OCI-M2 (cell line): ENCODE results near the gene ZNF324B.
"Not testable (repeated sequence)": the region's sequence is repeated elsewhere in the genome, so short reads cannot be mapped to it uniquely, and the experiment has no call there.

ENCODE experiments used
- DNase-seq: peaks from one replicate; lab custom pipeline; 2025; ENCODE audit not compliant: unreplicated experiment; lab: John Stamatoyannopoulos, UW

The ZNF324B gene

DNA sequence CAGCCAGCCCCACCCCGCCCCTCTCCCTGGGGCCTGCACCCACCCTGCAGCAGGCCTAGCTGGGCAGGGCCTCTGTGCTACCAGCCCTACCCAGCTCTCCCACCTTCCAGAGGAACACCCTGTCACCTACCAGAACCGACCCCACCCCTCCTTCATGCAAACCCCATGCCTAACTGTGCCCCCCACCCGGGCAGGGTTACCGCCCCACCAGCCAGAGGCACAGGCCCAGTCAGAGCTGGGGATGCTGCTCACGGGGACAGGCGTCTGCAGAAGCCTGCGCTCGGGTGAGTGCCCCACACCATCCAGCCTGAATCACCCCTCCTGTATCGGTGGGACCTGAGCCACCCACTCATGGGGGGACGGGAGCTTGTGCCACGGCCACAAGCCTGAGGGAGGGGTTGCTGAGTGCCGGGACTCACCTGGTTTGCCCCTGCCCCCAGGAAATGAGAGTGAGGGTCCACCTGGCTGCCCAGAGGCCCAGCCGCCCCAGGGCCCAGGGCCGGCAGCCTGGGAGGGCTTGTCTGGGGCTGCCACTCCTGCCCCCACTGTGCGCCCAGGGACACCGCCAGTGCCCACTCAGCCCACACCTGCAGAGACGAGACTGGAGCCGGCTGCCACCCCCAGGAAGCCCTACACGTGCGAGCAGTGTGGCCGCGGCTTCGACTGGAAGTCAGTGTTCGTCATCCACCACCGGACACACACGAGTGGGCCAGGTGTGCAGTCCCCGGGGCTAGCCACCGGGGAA, 28.5 kb downstream of the ZNF324B start:
- DNase-seq: no peak

DNA sequence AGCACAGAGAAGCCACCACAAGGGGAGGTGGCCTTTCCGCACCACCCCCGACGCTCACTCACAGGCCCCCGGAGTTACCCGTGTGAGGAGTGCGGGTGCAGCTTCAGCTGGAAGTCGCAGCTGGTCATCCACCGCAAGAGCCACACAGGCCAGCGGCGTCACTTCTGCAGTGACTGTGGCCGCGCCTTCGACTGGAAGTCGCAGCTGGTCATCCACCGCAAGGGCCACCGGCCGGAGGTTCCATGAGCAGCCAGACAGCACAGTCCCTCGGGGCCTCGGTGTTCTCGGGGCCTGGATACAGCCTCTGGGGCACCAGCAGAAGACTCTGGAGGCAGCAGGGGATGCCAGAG, 29.0 kb downstream of the ZNF324B start:
- no peak for DNase-seq

DNA sequence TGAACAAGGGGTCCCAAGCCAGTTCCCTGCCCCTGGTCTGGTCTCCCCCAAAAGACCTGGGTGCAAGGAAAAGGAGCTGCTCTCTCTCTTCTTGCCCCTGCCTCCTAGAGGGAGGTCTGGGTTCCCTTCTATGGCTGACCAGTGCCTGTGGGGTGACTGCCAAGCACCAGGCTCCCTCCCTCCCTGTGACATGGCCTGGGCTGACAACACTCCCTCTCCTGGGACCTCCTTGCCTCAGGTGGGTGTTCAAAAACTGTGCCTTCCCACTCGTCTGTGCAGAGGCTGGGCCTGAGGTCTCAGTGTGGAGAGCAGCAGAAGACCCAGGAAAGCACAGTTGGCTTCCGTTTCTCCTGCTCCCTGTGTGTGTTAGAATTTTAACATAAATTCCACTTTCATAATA, 29.4 kb downstream of the ZNF324B start:
- no peak for DNase-seq

GRCh38 chr19:58482372-58482771, 30.9 kb downstream of the ZNF324B start:
- no peak for DNase-seq

- no peak for DNase-seq
These were observed 32.4 kb downstream of the ZNF324B start for GRCh38 chr19:58483776-58484175.

DNA sequence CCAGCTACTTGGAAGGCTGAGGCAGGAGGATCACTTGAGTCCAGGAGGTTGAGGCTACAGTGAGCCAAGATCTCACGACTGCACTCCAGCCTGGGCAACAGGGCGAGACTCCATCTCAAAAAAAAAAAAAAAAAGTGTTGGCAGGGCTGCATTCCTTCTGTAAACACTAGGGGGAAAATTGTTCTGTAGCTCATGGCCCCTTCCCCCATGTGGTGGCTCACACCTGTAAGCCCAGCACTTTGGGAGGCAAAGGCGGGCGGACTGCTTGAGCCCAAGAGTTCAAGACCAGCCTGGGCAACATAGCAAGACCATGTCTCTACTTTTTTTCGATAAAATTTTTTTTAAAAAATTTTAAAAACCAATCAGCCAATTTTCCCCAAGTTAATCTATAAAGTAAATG, 32.9 kb downstream of the ZNF324B start:
- DNase-seq: not testable (repeated sequence)

- DNase-seq: no peak
These were observed 40.0 kb downstream of the ZNF324B start for GRCh38 chr19:58491393-58491792.

DNA sequence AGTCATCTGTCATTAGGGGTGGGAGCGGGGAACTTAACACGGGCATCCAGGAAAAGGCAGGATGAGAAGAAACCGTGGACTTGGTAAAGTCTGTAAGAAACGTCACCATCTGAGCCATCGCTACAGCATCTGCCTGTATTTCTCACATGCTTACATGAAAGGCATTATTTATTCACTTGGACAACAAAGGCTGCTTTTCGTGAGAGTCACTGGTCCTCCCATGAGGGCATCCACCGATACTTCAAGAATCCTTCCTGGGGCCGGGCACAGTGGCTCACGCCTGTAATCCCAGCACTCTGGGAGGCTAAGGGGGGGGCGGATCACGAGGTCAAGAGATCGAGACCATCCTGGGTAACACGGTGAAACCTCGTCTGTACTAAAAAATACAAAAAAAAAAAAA, 40.8 kb downstream of the ZNF324B start:
- DNase-seq: no peak

DNA sequence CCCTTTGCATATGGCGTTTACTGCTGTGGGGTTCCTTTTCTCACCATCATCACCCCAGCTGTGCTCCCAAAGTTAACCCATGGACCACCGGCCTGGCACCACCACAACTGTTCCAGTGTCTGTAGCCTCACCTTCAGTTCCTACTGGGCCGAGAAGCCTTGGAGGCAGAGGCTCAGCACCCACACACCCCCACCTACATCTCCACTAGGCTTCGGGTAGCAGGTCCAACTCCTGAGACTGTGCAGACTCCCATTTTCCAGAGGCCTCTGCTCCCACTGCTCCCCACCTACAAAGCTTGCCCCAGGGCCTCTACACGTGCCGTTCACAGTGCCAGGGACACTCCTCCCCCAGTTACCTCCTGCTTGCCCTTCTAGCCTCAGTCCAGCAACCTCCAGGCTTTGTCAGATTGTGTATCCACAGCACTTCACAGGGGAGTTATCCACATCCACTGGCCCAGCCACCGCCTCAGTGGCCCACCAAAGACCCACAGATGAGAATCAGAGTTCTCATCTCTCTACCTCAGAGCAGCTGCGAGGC, 46.3 kb downstream of the ZNF324B start:
- no peak for DNase-seq

- DNase-seq: no peak
These were observed 47.0 kb downstream of the ZNF324B start for GRCh38 chr19:58498316-58499020.

GRCh38 chr19:58499021-58499927, 47.9 kb downstream of the ZNF324B start:
- peak; percentile 93 for DNase-seq

DNA sequence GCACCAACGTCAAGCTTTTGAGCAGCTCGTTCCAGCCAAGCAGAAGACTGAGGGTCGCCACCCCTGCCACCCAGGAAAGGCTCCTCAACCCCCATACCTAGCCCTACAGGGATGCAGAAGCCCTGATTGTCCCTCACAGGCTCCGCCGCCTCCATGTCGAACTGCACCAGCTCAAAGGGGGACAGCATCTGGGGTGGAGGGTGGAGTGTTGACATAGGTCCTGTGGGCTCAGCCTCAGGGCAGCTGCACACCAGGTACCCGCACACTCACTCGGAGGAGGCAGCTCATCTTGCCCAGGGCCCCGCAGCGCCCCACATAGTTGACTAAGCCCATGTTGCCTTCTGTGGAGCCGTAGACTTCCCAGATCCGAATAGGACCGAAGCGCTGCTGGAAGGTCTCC, 48.8 kb downstream of the ZNF324B start:
- DNase-seq: no peak
